D721Med (cell line): ENCODE measurements around the gene NRXN3.

Experiments used
- DNase-seq: peaks from one replicate; pipeline ENCODE4 v3.0.0; 2011; ENCODE audit warnings: low spot score; ENCODE audit not compliant: insufficient read length
- FAIRE-seq: peaks from 2 replicates; lab custom pipeline; 2011; peaks lifted over from hg19 to GRCh38; lab: Jason Lieb, UNC
- TF ChIP-seq, protein P1 (sequence below): IDR thresholded peaks from 2 replicates; pipeline ENCODE4 v1.5.1; 2012; ENCODE audit warnings: mild to moderate bottlenecking, control low read depth; ENCODE audit not compliant: insufficient read depth; ENCODE audit errors: missing control alignments

Gene NRXN3

GRCh38 chr14:79516009-79516408, 1345.8 kb downstream of the NRXN3 start:
- DNase-seq, result no peak
- FAIRE-seq, result no peak
- TF ChIP-seq, protein P1, sequence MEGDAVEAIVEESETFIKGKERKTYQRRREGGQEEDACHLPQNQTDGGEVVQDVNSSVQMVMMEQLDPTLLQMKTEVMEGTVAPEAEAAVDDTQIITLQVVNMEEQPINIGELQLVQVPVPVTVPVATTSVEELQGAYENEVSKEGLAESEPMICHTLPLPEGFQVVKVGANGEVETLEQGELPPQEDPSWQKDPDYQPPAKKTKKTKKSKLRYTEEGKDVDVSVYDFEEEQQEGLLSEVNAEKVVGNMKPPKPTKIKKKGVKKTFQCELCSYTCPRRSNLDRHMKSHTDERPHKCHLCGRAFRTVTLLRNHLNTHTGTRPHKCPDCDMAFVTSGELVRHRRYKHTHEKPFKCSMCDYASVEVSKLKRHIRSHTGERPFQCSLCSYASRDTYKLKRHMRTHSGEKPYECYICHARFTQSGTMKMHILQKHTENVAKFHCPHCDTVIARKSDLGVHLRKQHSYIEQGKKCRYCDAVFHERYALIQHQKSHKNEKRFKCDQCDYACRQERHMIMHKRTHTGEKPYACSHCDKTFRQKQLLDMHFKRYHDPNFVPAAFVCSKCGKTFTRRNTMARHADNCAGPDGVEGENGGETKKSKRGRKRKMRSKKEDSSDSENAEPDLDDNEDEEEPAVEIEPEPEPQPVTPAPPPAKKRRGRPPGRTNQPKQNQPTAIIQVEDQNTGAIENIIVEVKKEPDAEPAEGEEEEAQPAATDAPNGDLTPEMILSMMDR, result no peak

DNA sequence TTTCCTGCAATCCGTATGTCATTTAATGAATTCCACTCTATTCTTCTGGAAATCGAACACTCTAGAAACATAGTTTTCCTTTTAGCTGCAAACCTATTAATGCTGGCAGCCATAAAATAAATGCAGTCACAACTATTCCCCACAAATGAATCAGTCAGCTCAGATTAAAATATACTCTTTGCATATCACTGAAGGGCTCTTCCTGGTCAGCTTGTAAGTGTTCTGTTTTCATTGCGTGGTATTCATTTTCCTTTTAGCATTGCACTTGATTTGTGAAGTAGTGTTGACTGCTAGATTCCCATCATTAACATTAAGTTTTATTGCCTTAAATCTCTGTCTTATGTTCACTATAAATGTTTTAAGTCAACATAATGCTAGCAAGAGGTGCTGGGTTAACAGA, 1355.2 kb downstream of the NRXN3 start:
- no peak for FAIRE-seq
- DNase-seq, result no peak
- TF ChIP-seq, protein P1, result no peak

GRCh38 chr14:79528828-79529416, 1358.7 kb downstream of the NRXN3 start:
- FAIRE-seq (no peak), DNase-seq (no peak)
- TF ChIP-seq, protein P1, result no peak

GRCh38 chr14:79530555-79530954, 1360.4 kb downstream of the NRXN3 start:
- FAIRE-seq (no peak), DNase-seq (no peak)
- TF ChIP-seq, protein P1, result no peak

DNA sequence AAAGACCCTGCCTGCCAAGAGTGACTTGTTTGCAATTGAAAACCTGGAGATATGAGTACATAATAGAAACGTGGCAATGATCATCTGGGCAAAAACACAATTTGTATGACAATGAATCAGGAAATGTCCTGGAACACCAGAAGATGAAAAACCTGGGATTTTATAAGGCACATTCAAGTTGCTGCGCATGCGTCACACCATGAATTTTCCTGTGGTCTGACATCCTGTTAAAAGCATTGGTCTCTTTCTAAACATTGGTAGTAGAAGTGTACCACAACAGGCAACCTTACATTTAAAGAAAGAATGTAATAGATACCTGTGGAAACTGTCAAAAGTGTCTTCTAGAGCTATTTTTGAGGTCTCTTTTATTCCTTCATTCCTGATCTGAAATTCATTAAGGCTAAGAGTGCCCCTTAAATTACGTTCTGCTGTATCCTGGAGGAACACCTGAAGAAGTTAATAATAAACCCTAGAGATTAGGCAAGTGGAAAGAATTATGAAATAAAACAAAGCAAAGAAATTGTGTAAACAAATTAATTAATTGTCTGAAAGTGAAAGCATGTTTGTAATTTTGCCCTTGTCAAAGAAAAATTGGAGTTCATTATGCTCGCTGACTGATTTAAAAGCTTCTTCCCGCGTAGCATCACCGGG, 1364.7 kb downstream of the NRXN3 start:
- DNase-seq (no peak), FAIRE-seq (no peak)
- TF ChIP-seq, protein P1, result no peak

DNA sequence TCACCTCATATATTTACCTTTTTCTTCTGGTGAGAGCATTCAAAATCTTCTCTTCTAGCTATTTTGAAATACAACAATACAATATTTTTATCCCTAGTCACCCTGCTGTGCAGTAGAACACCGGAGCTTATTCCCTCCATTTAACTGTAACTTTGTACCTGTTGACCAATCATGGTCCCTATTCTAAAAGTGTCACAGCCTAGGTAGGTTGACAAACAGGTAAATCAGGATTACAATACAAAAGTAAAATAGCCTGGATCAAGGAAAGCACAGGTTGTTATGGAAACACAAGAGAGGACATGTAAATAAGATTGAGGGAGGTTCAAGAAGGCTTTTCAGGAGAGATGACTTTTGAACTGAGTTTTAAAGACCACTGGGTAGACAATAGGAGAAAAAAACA, 1370.2 kb downstream of the NRXN3 start:
- DNase-seq, result no peak
- TF ChIP-seq, protein P1, result no peak
- FAIRE-seq, result no peak

DNA sequence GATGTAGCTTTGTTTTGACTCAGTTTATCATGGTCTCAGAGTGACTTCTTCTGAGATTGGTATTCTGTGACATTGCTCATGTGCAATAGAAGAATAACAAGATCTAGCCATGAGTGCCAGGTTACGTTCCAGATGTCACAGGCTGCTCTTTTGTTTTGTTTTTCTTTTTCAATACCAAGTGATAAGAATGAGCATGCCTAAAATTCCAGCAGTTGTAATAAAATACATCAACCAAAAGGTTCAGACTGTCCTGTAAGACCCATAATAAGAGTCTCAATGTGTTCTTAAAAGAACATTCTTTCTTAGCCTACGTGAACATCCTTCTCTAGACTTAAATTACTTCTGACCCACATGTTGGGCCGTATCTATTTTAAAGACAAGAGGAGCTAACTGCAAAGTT, 1371.9 kb downstream of the NRXN3 start:
- DNase-seq (no peak), FAIRE-seq (no peak)
- TF ChIP-seq, protein P1, result no peak
